Medulla oblongata (tissue), 1 donor: ENCODE measurements around the gene TPX2.
"Not testable (repeated sequence)": the region's sequence is repeated elsewhere in the genome, so short reads cannot be mapped to it uniquely, and the experiment has no call there.

Experiments
- DNase-seq: peaks from one replicate; pipeline ENCODE4 v3.0.0-alpha.2; 2015; ENCODE audit errors: extremely low spot score

TPX2 gene

DNA sequence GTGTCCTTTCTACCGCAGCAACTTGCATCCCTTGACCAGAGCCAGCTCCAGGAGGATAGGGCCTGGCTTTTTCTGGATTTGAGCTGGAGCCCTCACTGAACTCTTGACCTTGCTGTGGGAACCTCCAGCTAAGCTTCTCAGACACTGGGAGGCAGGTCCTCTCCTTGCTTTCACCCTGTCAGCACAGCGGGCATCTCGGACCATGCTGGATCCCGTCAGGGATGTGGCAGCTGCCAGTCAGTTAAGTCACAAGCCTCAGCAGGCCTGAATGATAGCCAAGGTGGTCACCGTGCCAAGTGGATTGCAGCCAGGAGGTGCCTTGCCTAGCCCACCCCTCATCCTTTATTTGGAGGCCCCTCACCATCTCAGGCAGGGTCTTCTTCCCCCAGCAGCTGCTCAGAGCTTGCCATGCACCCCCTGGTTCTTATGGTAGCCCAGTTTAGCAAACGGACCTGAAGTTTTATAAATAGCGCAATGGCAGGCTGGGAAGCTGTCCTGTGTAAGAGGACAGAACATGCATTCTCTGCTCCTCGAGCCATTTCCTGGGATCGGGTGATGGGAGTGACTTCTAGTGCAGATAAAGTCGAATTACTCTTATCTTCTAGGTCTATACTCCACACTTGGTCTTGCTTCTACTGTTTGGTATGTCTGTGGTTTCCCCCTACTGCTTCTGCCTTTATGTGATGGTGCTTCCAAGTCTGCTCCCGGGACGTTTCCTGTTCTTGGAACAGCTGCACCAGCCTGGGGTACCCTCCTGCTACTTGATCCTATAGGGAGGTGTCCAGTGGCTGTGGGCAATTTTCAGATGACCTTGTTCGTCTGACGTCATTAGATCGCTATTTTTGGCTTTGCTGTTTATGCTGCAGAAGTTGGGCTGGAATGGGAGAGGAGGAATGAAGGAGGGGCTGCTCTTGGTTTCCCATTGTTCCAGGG is 73.0 kb downstream of the TPX2 start:
- DNase-seq, result no peak

DNA sequence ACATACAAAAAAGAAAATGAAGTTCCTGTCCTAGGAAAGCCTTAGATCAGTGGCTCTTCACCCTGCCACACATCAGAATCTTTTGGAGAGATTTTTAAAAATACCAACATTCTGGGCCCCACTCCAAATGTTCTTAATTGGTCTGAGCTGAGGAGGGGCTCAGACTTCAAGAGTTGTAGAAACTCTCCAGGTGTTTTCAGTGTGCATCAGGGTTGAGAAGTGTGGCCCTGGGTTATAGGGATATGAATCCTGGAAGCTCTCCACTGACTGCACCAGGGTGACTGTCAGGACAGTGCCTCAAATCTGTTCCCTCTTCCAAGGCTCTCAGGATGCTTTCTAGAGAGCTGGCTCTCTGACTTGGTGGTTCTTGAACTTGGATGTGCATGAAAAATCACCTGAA is 74.5 kb downstream of the TPX2 start:
- DNase-seq, result no peak

DNA sequence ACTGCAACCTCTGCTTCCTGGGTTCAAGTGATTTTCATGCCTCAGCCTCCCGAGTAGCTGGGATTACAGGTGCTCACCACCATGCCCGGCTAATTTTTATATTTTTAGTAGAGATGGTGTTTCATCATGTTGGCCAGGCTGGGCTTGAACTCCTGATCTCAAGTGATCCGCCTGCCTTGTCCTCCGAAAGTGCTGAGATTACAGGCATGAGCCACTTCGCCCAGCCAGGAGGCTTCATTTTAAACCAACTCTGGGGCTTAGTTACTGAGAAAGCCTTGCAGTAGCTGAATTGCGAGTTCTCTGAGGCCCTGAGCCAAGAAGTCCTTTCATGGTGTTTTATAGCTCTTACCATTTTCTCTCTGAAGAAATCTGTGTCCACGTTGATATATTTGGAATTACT is 75.1 kb downstream of the TPX2 start:
- not testable (repeated sequence) for DNase-seq

DNA sequence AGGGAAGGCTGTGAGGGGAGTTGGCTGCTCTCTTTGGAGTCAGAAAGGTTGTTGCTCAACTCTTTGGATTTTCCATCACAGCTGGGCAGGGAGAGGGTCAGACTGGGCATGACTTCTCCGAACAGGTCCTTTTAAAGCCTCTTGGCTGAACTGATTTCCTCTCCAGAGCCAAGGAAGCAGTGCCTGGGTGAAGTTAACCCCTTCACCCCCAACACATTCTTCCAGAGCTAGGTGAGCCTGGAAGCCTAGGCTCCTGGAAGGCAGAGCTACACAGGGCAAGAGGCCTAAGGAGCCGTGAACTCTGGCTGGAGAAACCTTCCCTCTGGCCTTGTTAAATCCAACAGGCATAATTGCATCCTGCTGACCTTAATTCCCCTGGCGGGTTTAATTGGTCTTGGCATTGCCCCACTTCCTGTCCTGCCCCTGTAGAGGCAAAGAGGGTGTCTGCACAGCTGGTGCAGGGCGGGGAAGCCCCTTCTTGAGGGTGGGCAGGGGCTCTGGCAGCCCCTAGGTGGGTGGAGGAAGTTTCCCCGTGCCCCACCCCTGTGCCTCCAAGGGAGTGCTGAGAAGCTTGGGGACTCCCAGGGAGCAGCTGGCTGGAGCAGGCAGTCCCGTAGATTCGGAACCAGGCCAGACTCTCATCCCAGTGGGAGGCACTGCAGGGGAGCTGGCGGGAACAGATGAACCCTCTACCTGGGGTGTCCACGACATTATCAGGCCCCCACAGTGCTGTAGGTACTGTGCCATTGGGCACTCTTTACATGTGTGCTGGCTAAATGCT is 76.5 kb downstream of the TPX2 start:
- DNase-seq, result no peak

DNA sequence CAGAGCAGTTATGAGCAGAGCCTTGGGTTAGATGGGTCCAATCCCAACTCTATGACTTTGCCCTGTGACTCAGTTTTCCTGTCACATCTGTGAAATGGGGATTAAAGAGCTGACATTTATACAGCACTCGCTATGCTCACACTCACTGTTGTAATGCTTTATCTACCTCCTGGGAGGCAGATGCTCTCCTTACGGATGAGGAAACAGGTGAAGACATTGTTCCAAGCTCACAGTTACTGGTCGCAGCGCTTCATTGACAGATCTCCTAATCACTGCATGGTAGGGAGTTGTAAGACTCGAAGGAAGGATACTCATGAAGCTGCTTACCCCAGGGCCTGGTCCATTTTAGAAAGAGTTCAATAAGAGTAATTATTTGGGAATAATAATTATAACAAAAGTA is 77.1 kb downstream of the TPX2 start:
- DNase-seq, result no peak

DNA sequence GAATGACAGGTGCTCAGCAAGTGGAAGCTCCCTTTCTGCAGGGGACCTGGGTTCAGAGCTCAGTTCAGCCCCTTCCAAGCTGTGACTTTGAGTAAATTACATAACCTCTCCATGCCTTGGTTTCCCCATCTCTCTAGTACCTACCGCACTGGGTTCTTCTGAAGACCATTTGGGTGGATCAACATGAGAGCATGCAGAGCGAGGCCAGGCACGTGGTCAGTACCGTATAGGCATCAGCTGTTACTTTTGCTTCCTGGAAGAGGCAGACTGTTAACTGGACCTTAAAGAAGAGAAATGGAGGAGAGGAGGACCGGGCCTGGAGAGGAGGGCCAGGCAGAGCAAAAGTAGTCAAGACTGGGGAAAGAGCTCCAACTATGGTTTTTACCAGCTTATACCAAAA is 78.4 kb downstream of the TPX2 start:
- no peak for DNase-seq

DNA sequence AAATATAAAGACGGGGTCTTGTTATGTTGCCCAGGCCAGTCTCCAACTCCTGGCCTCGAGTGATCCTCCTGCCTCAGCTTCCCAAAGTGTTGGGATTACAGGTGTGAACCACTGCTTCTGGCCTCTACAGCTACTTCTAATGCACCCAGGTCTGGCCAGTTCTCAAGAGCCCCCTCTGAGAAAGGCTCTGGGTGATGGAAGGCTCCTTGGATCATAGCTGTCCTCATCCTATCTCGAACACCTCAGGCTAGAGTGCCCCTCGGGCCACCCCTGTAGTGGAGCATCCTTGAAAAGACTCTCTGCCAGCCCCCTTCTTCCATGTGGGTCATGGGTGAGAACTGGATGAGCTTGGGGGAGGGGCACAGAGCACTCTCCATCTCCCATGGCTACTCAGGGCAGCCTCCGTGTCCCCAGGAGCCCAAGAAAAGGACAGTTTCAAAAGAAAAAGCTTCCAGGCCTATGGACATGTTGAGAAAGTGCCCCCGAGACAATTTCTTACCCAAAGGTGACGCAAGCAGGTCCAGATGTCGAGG is 79.4 kb downstream of the TPX2 start:
- DNase-seq, result no peak

DNA sequence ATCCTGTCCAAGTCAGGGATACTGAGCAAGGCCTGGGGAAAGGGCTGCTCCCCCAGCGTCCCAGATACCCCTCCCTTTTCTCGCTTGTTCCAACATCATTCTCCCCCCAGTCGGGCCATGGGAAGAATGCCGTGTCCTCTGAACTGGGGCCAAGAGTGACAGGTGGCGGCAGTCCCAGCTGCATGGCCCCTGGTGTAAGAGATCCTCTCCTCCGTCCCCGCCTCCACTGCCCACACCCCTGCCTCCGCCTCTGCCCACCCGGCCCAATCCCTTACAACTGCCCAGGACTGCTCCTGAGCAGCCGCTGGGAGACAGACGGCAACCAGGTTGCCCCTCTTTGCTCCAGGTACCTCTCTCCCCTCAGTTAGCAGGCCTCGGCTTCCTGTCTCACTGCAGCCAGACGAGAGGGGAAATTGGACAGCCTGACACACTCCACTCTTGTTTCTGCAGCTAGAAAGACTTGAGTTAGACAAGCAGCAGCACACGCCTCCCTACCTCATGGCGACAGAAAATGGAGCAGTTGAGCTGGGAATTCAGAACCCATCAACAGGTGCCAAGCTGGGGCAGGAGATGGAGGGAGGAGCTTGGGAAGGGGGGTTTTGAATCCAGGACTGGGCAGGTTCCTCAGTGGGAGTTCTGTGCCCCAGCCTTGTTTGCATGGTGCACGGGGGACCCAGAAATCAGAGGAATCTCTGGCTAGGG is 80.1 kb downstream of the TPX2 start, which contains the start of gene MYLK2:
Gene MYLK2, plus strand, starts transcription at position 274 of the 702 bp plus-strand sequence. Its CDS starts 225 bp downstream, at position 499.
- DNase-seq, result no peak

DNA sequence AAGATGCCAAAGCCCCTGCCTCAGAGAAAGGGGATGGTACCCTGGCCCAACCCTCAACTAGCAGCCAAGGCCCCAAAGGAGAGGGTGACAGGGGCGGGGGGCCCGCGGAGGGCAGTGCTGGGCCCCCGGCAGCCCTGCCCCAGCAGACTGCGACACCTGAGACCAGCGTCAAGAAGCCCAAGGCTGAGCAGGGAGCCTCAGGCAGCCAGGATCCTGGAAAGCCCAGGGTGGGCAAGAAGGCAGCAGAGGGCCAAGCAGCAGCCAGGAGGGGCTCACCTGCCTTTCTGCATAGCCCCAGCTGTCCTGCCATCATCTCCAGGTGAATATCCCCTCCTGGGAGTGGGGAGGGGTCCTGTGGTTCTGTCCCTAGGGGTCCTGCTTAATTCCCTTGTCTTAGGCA is 81.1 kb downstream of the TPX2 start:
- DNase-seq, result no peak

DNA sequence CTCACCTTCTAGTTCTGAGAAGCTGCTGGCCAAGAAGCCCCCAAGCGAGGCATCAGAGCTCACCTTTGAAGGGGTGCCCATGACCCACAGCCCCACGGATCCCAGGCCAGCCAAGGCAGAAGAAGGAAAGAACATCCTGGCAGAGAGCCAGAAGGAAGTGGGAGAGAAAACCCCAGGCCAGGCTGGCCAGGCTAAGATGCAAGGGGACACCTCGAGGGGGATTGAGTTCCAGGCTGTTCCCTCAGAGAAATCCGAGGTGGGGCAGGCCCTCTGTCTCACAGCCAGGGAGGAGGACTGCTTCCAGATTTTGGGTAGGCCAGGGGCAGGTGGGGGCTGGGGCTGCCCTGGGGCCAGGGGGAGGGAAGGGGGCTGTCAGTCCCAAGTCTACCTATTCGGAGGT is 82.3 kb downstream of the TPX2 start:
- DNase-seq, result no peak

DNA sequence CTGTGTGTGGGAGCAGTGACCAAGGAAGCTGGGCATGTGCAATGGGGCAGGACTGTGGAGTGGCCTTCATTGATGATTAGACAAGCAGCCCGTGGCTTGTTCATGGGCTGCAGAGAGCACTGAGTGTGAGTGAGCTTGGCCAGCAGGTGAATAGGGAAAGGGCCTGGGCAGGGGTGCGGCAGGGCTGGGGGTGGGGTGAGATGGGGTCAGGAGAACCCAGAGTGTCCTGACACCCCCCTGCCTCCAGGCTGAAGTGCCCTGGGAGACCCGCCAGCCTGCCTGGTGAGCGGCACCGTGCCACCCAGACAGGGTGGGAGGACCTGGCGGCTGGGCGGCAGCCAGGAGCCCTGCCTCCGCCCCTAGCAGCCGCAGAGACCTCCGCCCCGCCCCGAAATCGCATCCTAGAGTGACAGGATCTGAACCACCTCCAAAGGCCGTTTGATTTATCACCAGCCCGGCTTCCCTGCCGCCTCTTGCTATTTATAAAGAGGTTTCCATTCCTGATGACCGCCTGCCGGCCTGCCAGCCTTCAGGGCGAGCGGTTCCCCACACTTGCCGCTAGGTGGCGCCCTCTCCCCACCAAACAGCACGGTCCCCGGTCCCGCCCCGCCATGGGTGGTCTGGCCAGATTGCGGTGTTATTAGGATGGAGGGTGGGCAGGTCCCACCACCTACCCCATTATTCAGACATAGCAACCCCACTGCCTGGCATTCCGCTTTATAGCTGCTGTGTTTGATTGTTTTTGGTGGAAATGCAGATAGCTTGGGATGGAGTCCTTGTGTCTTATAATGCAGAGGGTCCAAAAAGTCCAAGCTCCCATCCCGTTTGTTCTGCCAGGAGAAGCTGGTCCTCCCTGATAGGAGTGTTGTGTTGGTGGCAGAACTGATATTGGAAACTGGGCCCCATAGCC is 83.6 kb downstream of the TPX2 start:
- peak; percentile 70 for DNase-seq

DNA sequence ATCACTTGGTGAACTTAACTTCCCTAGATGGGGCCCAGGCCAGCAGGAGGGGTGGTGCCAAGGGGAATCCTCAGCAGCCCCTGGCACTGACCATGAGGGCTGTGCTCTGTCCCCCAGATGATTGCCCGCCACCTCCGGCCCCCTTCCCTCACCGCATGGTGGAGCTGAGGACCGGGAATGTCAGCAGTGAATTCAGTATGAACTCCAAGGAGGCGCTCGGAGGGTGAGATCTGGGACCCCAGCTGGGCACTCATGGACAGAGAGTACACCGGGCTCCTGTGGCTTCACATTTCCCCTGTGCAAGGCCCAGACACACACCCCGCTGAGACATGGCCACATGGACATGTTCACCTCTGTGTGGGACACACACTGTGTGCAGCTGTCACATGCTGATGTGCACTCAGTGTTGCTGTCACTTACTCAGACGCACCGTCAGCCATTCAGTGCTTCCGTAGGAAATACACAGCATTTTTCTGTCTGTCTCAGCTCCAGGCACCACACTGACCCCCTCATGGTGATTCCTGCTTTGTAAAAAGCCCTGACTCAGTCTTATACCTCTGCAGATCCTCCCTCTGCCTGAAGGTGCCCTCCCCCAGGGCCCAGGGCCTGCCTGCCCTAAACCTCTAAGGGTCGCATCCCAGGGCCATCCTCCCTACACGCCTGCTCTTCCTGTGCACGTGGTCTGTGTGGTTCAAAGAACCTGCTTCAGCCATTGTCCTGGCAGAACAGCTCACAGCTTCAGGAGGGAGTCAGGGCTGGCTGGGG is 84.5 kb downstream of the TPX2 start:
- no peak for DNase-seq

DNA sequence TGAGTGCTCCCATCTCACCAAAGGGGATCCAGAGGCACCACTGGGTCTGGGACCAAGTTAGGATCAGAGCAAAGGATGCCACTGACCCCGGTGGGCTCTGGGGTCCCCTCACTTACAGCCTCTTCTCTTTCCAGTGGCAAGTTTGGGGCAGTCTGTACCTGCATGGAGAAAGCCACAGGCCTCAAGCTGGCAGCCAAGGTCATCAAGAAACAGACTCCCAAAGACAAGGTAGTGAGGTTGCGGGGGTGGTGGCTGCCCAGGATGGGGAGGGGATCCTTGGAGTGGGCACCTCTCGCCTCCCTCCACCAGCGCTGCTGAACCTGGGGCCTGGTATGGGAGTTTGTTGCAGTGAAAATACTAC is 85.0 kb downstream of the TPX2 start:
- no peak for DNase-seq

DNA sequence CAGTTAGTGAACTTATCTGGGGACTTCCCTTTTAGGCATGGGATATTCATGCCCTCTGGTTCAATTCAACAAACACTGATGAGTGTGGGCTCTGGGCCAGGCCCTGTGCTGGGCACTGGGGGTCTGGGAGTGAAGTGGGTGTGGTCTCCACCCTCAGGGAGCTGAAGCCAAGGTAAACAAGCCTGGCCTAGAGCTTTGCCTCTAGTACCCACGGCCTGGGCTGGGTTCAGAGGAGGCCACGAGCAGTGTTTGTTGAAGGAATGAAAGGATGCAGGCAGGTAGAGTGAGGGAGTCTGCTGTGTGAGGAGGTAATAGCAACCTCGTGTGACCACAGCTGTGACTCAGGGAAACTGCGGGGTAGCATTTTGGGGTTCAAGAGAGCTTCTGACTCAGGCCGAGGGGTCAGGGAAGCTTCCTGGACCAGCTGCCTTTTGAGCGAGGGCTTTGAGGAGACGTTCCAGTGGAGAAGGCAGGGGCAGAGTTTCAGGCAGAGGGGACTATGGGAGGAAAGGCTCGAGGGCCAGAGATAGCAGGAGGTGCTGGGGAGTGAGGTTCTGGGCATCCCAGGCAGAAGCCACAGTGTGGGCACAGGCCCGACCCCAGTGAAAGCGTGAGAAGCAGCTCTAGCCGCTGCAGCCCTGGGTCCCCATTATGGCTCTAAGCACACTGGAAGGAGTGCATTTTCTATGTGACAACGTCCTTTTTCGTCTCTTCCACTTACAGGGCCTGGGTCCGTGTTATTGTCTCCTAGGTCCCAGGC is 85.6 kb downstream of the TPX2 start:
- DNase-seq, result no peak

DNA sequence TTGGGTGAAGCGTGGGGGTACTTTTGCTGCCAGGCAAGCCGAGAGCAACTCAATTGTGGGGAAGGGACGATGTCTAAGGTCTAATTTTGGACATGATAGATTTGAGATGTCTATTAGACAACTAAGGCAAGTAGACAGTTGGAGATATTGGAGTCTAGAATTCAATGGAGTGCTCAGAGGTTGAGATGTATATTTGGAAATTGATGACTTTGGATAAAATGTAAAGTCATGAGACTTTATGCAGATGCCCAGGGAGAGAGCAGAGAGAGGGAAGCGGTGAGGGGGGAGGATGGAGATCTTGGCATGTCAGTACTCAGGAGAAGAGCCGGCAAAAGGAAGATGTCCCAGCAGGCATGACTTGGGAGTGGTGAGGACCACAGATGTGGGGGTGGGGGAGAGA is 87.0 kb downstream of the TPX2 start:
- DNase-seq, result no peak

DNA sequence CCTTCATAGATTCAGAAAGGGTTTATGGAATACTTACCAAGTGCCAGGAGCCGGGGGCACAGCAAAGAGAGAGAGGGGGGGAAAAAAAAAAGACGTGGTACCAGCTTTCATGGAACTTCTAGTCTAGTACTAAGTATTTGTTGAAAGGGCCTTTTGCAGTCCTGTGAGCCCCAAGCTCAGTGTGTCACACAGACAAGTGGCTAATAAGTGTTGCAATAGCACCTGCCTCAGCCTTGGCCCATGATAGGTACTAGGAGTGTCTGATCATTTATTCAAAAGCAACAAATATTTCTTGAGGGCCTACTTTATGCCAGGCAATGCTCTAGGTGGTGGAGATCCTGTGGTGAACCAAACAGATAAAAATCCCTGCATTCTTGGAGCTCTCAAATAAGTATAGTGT is 88.0 kb downstream of the TPX2 start:
- no peak for DNase-seq

DNA sequence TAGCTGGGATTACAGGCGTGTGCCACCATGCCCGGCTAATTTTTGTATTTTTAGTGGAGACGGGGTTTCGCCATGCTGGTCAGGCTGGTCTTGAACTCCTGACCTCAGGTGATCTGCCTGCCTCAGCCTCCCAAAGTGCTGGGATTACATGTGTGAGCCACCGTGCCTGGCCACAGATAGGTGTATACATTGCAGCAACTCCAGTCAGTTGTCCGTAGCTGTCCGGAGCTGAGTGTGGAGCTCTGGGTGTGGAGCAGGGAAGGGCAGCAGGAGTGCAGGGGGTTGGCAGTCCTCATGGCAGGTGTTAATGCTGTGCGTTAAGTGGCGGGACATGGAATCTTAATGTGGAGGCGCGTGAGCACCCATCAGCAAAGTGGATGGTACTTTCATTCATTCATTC is 88.9 kb downstream of the TPX2 start:
- not testable (repeated sequence) for DNase-seq

DNA sequence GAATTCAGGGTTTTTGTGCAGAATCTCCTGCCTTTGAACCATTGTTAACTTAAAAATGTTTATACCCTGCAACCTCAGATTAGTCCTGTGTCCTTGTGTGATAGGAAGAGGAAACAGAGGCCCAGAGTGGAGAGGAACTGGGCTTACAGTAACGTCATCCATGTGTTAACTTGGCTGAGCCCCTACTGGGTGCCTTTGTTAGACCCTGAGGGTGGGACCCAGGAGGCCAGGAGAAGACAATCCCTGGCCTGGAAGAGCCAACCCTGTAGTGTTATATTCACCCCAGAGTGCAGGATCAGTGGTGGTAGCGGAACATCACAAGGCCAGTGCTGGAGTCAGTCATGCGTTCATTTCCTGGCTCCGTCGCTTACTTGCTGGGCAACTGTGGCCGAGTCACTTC is 90.6 kb downstream of the TPX2 start:
- no peak for DNase-seq

DNA sequence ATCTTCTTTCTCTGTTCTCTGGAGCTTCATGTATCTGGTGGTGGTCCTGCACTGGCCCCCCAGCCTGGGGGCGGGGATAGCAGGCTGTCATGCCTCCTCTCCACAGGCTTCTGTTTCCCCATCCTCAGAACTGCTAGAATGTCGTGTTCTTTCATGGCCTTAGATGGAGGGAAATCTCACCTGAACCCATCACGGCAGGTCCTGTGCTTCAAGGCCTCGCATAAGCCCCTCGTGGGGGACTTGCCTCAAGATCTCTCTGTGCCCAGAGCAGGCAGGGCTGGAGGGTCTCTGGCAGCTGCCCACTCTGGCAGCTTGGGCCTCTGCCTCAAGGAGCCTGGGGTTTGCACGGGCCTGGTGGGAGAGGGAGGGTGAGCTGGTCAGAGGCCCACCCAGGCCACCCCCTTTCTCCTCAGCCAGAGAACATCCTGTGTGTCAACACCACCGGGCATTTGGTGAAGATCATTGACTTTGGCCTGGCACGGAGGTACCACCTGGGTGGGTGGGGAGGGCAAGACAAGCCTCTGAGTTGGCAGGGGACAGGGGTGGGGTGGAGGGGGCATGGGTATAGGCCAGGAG is 91.4 kb downstream of the TPX2 start:
- DNase-seq, result no peak
